ENCODE results near the gene CABP4. TPM values are rescaled to one million over a fixed set of nuclear protein-coding genes. Genes with fewer than 3 reads are reported as not detected.

CABP4 gene
- total RNA-seq, 4 donors from 2014 or later = 1.1 to 5.1 (median 1.8) TPM

- TF ChIP-seq CTCF (IDR thresholded peaks at IDR 0.05; ENCODE audit: low read depth) = no peak
Observed at GRCh38 chr11:67493548-67494370, 38.6 kb downstream of the CABP4 start.

DNA sequence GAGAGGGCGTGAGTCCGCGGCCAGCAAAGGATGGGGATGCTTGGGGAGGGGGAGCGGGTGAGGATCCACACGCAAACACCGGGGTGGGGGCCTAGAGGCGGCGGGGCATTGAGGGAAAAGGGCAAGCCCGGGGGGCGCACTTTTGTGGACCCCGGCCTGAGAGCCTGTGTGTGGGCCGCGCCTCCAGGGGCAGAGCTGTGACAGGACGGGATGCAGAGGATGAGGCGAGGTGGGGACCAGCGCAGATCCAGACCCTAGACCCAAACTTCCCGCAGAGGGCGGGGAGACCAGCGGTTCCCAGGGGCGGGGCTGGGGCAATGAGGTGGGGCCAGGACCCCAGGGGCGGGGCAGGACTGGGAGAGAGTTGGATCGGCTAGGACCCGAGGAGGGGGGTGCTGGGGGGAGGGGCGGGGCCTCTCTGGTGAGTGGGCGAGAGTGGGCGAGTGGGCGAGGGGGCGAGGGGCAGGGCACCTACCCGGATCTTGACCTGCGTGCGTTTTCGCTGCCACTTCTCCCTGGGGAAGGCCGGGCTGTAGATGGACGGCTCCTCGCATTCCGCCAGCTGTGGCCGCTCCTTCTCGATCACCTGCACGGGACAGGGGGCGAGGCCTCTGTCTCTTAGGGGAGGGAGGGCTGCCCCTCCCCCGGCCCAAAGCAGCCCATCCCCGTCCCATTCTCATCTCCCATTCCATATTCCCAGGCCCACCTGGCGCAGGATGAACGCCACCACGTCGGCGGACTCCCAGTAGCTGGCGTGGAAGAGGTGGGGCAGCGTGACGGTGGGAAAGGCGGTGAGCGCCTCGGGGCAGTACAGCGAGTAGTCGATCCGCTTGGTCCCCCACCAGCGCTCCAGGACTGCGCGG is 39.4 kb downstream of the CABP4 start:
- no peak for TF ChIP-seq CTCF (IDR thresholded peaks at IDR 0.05; ENCODE audit: low read depth)

DNA sequence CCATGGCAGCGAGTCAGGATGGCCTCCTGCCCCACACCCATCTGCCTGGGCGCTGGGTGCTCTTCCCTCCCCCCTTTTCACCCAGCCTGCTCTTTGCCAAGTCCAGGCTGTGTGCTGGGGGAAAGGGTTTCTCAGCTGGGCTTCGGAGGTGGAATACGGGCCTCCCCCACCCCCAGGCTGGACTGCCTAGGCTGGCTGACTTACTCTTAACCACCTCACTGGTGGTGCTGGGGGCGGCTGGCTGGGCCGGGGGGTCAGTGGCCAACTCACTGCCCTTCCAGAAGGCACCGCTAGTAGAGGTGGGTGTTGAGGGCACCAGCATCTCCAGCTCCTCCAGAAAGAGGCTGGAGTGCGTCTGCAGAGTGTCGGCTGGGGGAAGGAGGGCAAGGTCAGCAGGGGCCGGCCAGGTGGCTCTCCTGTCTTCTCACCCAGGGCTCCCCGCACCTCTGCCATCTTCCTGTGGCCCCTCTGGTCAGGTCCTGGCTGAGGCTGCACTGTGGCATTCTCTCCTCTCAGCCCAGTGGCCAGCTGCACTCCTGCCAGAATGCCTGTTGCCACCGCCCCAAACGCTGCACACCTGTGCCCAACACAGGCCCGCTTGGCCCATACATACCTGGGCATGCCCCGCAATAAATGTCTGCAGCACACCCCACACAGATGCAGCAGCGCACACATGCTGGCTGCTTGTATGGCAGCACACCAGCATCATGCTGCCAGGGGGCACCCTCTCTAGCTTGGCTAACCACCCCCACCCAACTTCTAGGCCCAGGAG is 40.3 kb downstream of the CABP4 start:
- TF ChIP-seq CTCF (IDR thresholded peaks at IDR 0.05; ENCODE audit: low read depth) = no peak

DNA sequence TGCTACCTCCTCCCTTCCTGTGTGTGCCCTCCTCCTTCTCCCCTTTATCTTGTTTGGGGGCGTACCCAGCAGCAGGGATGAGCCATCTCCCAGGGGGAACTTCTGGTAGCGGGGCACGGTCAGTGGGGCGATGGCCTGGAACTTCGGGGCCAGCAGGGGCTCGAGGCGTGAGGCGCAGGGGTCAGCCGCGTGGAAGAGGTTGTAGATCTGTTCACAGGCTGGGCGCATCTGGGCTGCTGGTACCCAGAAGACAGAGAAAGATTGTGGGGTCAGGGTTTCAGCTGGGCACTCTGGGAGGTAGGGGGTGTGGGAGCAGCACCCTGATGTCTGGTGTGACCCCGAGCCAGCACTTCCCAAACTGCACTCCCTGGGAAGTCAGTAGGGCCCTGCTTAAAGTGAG is 41.0 kb downstream of the CABP4 start:
- no peak for TF ChIP-seq CTCF (IDR thresholded peaks at IDR 0.05; ENCODE audit: low read depth)

DNA sequence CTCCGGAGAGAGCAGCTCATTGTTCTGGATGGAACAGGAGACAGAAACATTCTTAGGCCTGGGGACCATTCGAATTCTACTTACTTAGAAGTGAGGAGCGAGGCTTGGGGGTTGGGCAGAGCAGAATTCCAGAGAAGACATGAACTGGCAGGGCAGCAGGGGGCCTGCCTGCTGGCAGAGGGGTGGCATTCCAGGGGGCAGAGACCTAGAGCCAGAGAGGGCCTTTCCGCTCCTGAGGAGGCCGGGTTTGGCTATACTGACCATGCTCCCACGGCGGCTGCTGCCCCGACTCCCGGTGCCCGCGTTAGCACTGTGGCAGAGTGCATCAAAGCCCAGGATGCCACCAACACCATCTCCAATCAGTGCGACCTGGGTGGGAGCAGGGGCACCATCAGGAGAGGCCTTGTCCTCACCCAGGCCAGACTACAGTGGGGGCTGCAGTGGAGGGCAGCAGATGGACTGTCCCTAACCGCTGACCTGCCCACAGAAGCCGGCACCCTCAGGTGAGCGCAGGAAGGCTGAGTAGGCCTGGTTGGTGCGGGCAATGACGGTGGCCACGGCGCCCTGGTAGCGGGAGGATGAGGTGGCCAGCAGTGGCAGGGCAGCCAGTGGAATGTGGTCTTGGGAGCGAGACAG is 42.6 kb downstream of the CABP4 start:
- TF ChIP-seq CTCF (IDR thresholded peaks at IDR 0.05; ENCODE audit: low read depth) = no peak

- no peak for TF ChIP-seq CTCF (IDR thresholded peaks at IDR 0.05; ENCODE audit: low read depth)
Observed at GRCh38 chr11:67498544-67498972, 43.4 kb downstream of the CABP4 start.

Data from subcutaneous adipose tissue (tissue), 4 donors.